Stimulated activated CD8-positive, alpha-beta memory T cell treated with anti-CD3 and anti-CD28 coated beads, Interleukin-12 subunit alpha, Interleukin-12 subunit beta, amount 100 ng/mL, for 4 hours (primary cell): ENCODE data around the gene ADSS1.

Experiments used
- DNase-seq: peaks from one replicate; pipeline ENCODE4 v3.0.0-alpha.2; 2020; ENCODE audit warnings: low read depth

Gene ADSS1

DNA sequence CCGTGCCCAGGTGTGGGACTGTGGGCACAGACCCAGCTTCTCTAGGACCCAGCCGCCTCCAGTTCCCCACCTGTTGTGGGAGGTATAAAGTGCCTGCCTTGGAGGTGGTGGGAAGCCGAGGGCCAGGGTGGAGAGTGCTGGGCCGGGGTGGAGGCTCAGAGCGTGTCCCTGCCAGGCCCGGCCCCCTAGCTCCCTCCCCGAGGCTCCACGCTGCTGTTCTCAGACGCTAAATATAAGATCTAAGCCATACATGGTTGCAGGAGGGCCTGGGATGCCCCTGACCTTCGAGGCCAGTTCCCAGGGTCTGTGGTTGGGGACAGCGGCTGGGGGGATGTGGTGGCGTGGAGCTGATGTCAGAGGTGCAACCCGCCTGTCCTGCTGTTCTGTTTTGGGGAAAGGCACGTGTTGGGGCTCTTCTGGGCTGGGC lies 23.8 kb upstream of the ADSS1 start:
- no peak for DNase-seq

DNA sequence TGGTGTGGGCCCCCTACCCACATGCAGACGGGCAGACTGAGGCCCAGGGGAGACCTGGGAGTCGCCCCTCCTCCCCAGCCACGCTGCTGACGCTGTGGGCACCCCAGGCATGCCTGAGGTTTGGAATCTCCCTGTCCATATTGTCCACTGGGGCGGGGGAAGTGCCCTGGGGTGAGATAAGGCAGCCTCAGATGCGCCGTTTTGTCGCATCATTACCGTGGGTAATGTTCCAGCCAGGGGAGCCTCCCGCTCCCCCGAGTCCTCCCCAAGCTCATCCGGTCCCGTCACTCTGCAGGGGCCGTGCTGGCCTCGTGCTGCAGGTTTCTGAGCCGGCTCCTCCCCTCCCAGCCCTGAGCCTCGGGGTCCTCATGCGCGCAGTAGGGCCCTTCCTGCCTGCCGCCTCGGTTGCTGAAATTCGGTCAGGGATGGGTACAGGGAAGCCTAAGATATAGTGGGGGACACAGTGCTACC lies 23.2 kb upstream of the ADSS1 start:
- DNase-seq: no peak

DNA sequence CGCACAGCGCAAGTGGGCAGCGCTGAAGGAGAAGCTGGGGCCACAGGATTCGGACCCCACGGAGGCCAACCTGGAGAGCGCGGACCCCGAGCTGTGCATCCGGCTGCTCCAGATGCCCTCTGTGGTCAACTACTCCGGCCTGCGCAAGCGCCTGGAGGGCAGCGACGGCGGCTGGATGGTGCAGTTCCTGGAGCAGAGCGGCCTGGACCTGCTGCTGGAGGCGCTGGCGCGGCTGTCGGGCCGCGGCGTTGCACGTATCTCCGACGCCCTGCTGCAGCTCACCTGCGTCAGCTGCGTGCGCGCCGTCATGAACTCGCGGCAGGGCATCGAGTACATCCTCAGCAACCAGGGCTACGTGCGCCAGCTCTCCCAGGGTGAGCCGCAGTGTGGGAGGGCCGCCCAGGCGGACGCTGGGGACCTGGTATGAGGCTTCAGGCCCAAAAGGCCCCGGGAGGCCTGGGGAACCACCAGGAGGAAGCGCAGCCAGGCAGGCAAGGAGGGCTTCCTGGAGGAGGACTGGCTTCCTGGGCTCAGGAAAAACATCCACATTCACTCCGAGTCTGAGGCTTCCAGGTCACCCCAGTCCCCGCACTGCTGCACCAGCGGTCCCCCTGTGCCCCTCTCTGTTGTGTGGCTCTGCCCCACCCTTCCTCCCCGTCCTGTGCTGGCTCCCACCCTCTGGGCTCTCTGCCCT lies 22.5 kb upstream of the ADSS1 start:
- DNase-seq: no peak

DNA sequence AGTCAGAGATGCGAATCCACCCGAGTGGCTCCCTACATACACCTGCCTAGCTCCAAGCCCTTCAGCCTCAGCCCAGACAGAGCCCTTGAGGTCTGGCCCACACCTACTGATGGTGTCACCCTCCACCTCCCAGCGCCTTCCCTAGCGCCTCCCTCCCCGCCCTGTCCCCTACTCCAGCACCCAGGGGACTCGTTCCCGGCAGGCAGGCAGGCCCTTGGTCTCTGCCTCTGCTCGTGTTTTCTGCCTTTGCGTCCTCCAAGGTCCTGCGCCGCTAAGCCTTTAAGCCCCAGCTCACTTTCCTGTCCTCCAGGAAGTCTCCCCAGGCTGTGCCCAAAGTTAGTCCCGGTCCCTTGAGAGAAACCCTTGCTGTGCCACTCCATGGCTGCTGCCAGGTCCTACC lies 21.9 kb upstream of the ADSS1 start:
- DNase-seq: no peak

DNA sequence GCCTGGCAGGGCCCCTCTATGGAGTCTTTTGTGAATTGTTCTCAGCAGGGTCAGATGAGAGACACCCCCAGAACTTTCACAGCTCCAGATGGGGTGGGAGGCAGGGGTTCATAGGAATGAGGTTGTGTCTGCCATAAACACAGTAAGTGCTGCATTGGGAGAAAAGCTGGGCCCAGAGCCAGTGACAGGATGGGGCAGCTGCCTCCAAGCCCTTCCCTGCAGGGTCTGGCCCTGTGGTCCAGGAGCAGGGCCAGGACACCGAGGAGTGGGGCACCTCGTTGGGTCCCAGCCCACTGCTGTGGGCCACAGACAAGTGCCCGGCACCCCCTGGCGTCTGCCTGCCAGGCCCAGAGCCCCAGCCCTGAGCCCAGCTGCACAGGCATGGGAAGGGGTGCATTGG lies 21.4 kb upstream of the ADSS1 start:
- no peak for DNase-seq

DNA sequence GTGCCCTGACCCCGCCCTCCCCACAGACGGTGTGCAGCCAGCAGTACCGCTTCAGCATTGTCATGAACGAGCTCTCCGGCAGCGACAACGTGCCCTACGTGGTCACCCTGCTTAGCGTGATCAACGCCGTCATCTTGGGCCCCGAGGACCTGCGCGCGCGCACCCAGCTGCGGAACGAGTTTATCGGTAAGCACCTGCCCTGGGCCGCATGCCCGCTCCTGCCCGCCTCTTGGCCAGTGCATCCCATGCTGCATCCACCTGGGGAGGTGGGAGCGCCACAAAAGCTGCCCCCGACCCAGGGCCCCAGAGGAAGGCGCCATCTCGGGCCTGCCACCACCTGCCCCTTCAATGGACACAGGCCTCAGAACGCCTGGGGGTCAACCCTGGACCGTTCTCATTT lies 20.8 kb upstream of the ADSS1 start:
- DNase-seq: no peak

DNA sequence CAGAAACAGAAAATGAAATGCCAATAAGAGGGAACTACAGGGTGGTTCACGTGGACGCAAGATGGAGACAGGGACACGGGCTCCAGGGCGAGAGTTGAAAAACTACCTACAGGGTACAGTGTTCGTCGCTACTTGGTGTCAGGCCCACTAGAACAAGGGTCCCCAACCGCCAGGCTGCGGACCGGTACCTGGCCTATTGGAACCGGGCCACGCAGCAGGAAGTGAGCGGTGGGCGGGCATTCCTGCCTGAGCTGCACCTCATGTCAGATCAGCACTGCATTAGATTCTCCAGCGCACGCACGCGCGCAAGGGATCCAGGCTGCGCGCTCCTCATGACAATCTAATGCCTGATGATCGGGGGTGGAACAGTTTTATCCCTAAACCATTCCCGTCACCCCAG lies 19.8 kb upstream of the ADSS1 start:
- no peak for DNase-seq

DNA sequence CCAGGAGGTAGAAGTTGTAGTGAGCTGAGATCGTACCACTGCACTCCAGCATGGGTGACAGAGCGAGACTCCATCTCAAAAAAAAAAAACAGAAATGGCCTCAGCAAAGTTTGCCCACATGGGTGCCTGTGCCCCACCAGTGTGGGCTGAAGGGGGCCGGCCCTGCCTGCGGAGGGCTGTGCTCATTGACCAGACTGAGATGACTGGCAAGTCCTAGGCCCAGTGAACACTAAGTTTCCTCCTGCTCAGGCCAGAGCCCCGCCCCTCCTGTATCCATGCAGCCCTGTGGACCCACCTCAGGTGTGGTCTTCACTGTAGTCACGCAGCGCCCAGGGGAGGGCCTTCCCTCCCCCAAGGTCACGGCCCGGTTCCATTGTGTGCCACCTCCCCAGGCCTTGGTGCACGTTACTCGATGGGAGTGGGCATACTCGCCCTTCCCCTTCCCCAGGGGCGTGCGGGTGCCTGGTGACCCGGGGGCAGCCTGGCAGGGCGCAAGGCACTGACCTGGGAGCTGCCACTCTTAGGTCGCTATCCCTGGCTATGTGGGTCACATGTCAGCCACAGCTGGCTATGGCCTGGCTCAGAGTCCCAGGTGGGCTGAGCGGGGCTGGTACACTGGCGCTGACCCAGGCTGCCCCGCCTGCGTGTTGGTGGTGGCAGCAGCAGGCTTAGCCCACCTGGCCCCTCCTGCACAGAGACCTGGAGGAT lies 18.5 kb upstream of the ADSS1 start:
- no peak for DNase-seq

DNA sequence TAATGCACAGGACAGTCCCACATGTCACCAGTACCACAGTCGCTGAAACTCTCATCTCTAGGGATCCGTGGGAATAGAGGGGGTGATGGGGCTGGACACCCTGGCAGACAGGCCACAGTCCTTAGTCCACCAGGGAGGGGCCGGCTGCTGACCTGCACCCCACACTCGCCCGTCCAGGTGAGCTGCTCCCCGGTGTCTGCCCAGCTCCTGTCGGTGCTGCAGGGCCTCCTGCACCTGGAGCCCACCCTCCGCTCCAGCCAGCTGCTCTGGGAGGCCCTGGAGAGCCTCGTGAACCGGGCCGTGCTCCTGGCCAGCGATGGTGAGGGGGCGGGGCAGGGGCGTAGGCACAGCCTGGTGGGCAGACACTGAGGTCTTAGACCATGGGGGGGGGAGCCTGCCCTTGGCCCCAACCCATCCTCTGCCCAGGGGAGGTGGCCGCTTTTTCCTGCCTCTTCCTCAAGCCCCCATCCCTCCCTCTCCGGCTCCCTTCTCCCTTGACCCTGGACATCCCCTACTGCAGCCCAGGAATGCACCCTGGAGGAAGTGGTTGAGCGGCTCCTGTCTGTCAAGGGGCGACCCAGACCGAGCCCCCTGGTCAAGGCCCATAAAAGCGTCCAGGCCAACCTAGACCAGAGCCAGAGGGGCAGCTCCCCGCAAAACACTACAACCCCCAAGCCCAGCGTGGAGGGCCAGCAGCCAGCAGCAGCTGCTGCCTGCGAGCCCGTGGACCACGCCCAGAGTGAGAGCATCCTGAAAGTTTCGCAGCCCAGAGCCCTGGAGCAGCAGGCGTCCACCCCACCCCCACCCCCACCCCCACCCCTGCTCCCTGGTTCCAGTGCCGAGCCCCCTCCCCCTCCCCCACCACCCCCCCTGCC lies 17.1 kb upstream of the ADSS1 start:
- DNase-seq: no peak

DNA sequence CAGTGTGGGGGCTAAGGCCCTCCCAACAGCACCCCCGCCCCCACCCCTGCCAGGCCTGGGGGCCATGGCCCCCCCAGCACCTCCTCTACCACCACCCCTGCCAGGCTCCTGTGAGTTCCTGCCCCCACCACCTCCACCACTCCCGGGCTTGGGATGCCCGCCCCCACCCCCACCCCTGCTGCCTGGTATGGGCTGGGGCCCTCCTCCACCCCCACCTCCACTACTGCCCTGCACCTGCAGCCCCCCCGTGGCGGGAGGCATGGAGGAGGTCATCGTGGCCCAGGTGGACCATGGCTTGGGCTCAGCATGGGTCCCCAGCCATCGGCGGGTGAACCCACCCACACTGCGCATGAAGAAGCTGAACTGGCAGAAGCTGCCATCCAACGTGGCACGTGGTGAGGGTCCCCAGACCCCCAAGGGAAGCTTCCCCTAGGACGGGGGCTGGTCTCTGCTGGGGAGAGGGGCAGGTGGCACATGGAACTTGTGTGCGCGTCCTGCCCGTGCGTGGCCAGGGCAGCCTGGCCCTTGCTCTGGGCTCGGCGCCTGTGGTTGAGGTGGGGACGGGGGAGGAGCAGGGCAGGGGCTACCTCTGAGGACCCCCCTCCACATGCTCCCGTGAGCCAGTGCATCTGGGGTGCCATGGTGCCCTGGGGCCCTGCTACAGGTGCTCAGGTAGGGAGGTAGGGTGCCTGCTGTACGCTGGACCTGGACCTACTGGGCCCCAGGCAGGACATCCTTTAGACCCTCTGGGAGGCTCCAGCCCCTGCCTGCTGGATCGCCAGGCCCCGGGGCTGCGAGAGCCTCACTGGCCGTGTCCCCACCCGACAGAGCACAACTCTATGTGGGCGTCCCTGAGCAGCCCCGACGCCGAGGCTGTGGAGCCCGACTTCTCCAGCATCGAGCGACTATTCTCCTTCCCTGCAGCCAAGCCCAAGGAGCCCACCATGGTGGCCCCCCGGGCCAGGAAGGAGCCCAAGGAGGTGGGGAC lies 16.1 kb upstream of the ADSS1 start:
- no peak for DNase-seq

DNA sequence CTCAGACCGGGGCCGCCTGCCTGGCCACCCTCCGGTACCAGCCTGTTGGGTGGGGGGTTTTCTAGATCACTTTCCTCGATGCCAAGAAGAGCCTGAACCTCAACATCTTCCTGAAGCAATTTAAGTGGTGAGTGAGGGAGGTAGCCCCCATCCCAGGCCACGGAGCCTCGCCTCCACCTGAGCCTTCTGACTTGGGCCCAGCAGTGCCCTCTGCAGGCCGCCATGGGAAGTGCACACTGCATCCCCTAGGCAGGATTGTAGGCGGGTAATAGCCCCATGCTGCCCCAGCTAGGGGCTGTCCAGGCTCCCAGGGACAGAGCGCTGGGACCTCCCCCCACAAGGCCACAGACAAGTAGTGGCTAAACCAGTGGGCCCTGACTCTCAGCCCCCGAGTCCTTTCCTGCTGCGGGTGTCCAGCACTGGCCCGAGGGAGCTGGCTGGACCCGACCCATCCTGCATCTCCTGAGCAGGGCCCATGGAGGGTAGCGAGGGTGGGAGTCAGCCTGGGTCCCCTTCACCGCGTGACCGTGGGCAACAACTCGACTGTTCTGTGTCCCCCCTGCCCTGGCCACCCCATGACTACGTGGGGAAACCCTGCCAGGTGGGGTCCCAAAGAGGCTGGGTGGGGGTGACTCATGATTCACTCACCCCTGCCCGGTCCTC lies 15.3 kb upstream of the ADSS1 start:
- peak; percentile 48 for DNase-seq

DNA sequence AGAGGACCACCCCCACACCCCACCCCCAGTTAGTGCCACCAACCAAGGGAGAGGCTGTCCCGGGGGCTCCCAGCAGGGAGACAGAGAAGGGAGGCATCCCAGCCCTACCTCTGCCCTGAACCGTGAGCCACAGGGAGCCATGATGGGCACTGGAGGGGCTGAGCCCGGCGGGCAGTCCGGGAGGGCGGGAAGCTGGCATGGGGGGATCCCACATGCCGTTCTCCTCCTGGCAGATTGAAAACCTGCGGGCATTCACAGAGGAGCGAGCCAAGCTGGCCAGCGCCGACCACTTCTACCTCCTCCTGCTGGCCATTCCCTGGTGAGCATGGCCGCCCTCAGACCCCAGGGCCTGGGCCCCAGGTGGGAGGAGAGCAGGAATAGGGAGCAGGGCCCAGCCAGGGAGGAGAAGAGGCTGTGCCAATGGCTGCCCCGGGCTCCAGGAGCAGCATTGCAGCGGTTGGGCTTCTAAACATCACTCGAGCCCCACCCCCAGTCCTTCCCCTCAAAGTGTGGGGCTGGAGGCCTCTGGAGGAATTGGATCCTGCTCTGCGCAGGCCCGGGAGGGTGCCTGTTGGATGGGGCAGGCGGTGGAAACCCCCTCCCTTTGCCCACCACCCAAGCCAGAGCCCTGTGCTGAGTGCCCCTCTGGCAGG lies 14.5 kb upstream of the ADSS1 start:
- DNase-seq: no peak

DNA sequence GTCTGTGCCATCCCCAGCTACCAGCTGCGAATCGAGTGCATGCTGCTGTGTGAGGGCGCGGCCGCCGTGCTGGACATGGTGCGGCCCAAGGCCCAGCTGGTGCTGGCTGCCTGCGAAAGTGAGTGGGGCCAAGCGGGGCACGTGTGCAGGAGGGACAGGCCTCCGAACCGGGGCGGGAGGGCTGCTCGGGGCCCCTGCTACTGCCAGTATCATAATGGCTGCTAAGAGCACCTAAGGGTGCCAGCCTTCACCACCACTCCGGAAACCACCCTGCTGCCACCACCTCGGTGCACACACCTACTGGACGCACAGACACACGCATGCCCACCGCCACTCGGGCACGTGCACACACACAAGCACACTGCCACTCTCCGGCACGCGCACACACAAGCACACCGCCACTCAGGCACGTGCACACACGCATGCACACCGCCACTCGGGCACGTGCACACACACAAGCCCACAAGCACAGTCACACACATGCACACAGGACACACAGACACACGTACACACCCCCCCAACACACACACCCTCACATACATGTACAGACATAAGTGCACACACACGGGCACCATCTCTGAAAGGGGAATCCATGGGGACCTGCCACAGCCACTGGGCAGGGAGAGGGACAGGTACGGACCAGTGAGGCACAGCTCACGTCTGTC lies 13.8 kb upstream of the ADSS1 start:
- DNase-seq: no peak

DNA sequence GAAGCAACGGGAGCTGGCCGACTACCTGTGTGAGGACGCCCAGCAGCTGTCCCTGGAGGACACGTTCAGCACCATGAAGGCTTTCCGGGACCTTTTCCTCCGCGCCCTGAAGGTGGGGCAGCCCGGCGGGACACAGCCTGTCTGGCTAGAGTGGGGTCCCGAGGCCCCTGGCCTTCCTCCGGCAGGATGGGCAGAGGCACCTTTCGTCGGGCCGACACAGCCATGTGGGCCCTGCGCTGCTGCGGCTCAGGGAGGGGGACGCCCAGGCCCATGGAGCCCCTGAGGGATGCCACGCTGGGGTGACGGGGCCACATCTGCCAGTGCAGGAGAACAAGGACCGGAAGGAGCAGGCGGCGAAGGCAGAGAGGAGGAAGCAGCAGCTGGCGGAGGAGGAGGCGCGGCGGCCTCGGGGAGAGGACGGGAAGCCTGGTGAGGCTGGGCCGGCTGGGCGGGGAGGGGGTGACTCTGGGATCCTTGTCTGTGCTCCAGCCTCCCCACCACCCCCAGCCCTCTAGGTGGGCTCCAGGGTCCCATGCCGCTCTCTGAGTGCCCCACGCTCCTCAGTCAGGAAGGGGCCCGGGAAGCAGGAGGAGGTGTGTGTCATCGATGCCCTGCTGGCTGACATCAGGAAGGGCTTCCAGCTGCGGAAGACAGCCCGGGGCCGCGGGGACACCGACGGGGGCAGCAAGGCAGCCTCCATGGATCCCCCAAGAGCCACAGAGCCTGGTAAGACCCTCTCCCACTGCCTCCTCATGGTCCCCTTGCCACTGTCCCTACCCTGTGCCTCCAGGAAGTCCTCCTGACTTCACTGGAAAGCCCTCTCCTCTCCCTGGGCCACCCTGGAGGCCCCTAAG lies 10.9 kb upstream of the ADSS1 start:
- DNase-seq: no peak

DNA sequence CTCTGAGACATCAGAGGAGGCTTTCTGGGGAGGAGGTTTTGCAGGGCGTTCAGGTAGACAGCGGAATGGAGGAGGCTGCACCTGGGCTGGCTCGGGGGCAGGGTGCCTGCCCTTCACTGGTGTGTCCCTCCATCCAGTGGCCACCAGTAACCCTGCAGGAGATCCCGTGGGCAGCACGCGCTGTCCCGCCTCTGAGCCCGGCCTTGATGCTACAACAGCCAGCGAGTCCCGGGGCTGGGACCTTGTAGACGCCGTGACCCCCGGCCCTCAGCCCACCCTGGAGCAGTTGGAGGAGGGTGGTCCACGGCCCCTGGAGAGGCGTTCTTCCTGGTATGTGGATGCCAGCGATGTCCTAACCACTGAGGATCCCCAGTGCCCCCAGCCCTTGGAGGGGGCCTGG lies 10.0 kb upstream of the ADSS1 start:
- no peak for DNase-seq

DNA sequence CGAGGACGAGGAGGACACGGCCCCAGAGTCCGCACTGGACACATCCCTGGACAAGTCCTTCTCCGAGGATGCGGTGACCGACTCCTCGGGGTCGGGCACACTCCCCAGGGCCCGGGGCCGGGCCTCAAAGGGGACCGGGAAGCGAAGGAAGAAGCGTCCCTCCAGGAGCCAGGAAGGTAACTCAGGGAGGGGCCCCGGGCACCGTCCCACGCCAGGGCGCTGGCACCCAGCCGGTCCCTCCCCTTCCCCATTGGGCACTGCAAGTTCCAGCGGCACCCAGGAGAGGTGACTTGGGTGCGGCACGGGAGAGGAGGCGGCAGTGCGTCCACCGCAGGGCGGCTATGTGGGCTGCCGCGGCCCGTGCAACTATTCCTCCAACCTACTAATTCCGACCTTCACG lies 9.3 kb upstream of the ADSS1 start:
- no peak for DNase-seq

DNA sequence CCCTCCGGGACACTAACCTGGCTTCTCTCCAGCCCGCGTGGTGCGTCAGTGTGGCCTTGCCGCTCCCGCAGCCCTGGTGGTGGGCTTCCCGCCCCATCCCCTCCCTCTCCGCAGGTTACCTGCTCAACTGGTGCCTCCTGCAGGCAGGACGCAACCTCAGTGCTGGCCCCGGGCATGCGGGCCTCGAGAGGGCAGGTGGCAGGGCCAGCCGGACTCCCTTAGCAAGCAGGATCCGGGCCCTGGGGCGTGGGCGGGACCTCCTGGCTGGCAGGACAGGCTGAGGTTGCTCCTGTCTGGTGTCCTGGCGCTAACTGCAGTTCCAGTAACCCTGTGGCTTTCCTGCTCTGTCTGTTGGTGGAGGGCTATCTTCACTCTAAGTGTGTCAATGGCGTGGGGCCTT lies 8.6 kb upstream of the ADSS1 start:
- DNase-seq: no peak

DNA sequence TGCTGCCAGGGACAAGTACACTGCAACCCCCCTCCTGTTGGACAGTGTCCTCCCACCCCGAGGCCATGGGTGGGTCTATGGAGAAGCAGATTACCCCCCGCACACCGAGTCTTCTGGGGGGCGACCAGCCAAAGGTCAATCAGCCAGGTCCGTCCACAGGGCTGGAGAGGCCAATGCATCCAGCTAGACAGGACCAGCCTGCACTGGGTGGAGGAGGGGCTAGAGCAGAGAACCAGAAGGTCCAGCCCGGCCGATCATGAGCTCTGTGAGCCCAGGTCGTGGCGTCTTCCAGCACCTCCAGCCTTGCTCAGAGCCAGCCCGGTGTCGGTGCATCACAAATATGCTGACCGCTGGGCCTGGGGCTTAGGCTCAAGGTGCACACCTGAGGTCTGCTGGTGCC lies 8.2 kb upstream of the ADSS1 start:
- no peak for DNase-seq

DNA sequence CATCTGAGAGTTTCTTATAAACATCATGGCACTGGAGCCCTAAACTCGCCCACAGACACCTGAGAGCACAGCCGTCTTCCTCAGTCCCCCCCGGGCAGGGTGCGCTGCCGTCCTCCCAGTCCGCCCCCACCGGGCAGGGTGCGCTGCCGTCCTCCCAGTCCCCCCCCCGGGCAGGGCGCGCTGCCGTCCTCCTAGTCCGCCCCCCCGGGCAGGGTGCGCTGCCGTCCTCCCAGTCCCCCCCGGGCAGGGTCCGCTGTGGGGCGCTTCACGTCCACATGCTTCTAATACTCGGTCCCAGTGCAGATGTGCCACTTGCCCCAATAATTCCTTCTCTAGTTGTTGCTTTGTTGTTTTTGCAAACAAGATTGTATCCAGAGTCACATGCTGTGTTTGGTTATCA lies 6.9 kb upstream of the ADSS1 start:
- DNase-seq: no peak
